HL-60/S4 (cell line): ENCODE measurements around the gene PHF20.

Experiments used
- in situ Hi-C: fragments of 300-500 bp; cut with MboI; formaldehyde crosslinking; loops from 2 replicates; pipeline ENCODE4 v1.14.3; 2022; ENCODE audit warnings: low sequenced_read_pairs

PHF20 gene

GRCh38 chr20:35963878-35964277 lies 192.1 kb downstream of the PHF20 start:
- in situ Hi-C loops, result no loop called here

GRCh38 chr20:35967979-35968640 lies 196.3 kb downstream of the PHF20 start, which contains the start of gene CNBD2:
Gene CNBD2 (plus strand): TSS chr20:35968590. CDS start chr20:35968763, 173 bp downstream.
- in situ Hi-C loops, result no loop called here

GRCh38 chr20:35968930-35969329 lies 197.1 kb downstream of the PHF20 start:
- in situ Hi-C loops, result no loop called here

GRCh38 chr20:35971981-35972380 lies 200.2 kb downstream of the PHF20 start:
- in situ Hi-C loops, result no loop called here

GRCh38 chr20:35972462-35972861 lies 200.6 kb downstream of the PHF20 start:
- in situ Hi-C loops, result no loop called here

- in situ Hi-C loops, result no loop called here
Observed at GRCh38 chr20:35974256-35974655, 202.4 kb downstream of the PHF20 start.

- in situ Hi-C loops, result loop anchor here (25.0 kb wide), 1 partner anchor 462 kb away; no protein-coding TSS in a partner anchor
Observed at GRCh38 chr20:35975576-35976373, 204.0 kb downstream of the PHF20 start.

GRCh38 chr20:35978041-35978513 lies 206.3 kb downstream of the PHF20 start:
- in situ Hi-C loops, result loop anchor here (25.0 kb wide), 1 partner anchor 459 kb away; no protein-coding TSS in a partner anchor

- in situ Hi-C loops, result loop anchor here (25.0 kb wide), 1 partner anchor 458 kb away; no protein-coding TSS in a partner anchor
Observed at GRCh38 chr20:35979544-35979943, 207.7 kb downstream of the PHF20 start.

- in situ Hi-C loops, result loop anchor here (25.0 kb wide), 1 partner anchor 455 kb away; no protein-coding TSS in a partner anchor
Observed at GRCh38 chr20:35981969-35982368, 210.2 kb downstream of the PHF20 start.

- in situ Hi-C loops, result loop anchor here (25.0 kb wide), 1 partner anchor 453 kb away; no protein-coding TSS in a partner anchor
Observed at GRCh38 chr20:35984382-35984781, 212.6 kb downstream of the PHF20 start.

- in situ Hi-C loops, result loop anchor here (25.0 kb wide), 1 partner anchor 451 kb away; no protein-coding TSS in a partner anchor
Observed at GRCh38 chr20:35985806-35986205, 214.0 kb downstream of the PHF20 start.

GRCh38 chr20:35988910-35989463 lies 217.2 kb downstream of the PHF20 start:
- in situ Hi-C loops, result loop anchor here (25.0 kb wide), 1 partner anchor 448 kb away; no protein-coding TSS in a partner anchor

GRCh38 chr20:35991142-35991771 lies 219.4 kb downstream of the PHF20 start:
- in situ Hi-C loops, result loop anchor here (25.0 kb wide), 1 partner anchor 446 kb away; no protein-coding TSS in a partner anchor

- in situ Hi-C loops, result loop anchor here (25.0 kb wide), 1 partner anchor 444 kb away; no protein-coding TSS in a partner anchor
Observed at GRCh38 chr20:35992713-35993335, 221.0 kb downstream of the PHF20 start.

GRCh38 chr20:35994994-35995453 lies 223.2 kb downstream of the PHF20 start:
- in situ Hi-C loops, result loop anchor here (5.0 to 25.0 kb wide), 2 partner anchors 147 to 442 kb away; no protein-coding TSS in a partner anchor

- in situ Hi-C loops, result loop anchor here (5.0 to 25.0 kb wide), 2 partner anchors 146 to 441 kb away; no protein-coding TSS in a partner anchor
Observed at GRCh38 chr20:35996492-35996891, 224.7 kb downstream of the PHF20 start.
